Stimulated activated CD4-positive, alpha-beta T cell treated with anti-CD3 and anti-CD28 coated beads, Interleukin-1b, Interleukin-23, amount 100 ng/mL, for 4 hours (primary cell): ENCODE measurements around the gene TTC34.
"Not testable (repeated sequence)": the region's sequence is repeated elsewhere in the genome, so short reads cannot be mapped to it uniquely, and the experiment has no call there.

ENCODE experiments used
- DNase-seq, 2 donors: peaks; one replicate each; pipeline ENCODE4 v3.0.0-alpha.2; 2020; ENCODE audit warnings: low read depth in 2 of 2

The TTC34 gene

GRCh38 chr1:2682879-2683278 lies 118.6 kb downstream of the TTC34 start:
- DNase-seq: not testable (repeated sequence)

- DNase-seq: not testable (repeated sequence)
These were observed 124.8 kb downstream of the TTC34 start for GRCh38 chr1:2676726-2677125.

DNA sequence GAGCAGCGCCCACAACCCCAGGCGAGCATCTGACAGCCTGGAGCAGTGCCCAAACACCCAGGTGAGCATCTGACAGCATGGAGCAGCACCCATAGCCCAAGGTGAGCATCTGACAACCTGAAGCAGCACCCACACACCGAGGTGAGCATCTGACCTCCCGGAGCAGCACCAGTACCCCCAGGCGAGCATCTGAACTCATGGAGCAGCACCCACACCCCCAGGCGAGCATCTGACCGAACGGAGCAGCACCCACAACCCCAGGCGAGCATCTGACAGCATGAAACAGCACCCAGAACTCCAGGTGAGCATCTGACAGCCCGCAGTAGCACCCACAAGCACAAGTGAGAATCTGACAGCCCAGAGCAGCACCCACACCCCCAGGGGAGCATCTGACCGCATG lies 129.8 kb downstream of the TTC34 start:
- DNase-seq: not testable (repeated sequence)

DNA sequence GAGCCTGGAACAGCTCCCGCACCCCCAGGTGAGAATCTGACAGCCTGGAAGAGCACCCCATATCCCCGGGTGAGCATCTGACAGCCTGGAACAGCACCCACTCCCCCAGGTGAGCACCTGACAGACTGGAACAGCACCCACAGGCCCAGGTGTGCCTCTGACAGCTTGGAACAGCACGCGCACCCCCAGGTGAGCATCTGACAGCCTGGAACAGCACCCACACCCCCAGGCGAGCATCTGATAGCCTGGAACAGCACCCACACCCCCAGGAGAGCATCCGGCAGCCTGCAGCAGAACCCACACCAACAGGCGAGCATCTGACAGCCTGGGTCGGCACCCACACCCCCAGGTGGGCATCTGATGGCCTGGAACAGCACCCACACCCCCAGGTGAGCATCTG lies 141.7 kb downstream of the TTC34 start:
- DNase-seq: not testable (repeated sequence)

- not testable (repeated sequence) for DNase-seq
These were observed 143.6 kb downstream of the TTC34 start for GRCh38 chr1:2657909-2658308.

DNA sequence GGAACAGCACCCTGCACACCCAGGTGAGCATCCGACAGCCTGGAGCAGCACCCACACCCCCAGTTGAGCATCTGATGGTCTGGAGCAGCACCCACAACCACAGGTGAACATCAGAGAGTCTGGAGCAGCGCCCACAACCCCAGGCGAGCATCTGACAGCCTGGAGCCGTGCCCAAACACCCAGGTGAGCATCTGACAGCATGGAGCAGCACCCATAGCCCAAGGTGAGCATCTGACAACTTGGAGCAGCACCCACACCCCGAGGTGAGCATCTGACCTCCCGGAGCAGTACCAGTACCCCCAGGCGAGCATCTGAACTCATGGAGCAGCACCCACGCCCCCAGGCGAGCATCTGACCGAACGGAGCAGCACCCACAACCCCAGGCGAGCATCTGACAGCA lies 144.4 kb downstream of the TTC34 start:
- DNase-seq: not testable (repeated sequence)

DNA sequence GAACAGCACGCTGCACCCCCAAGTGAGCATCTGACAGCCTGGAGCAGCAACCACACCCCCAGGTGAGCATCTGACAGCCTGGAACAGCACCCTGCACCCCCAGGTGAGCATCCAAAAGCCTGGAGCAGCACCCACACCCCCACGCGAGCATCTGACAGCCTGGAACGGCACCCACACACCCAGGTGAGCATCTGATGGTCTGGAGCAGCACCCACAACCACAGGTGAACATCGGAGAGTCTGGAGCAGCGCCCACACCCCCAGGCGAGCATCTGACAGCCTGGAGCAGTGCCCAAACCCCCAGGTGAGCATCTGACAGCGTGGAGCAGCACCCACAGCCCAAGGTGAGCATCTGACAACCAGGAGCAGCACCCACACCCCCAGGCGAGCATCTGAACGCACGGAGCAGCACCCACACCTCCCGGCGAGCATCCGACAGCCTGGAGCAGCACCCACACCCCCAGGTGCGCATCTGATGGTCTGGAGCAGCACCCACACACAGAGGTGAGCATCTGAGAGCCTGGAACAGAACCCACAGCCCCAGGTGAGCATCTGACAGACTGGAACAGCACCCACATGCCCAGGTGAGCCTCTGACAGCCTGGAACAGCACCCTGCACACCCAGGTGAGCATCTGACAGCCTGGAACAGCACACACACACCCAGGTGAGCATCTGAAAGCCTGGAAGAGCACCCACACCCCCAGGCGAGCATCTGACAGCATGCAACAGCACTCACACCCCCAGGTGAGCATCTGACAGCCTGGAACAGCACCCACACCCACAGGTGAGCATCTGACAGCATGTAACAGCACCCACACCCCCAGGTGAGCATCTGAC lies 145.7 kb downstream of the TTC34 start:
- DNase-seq: not testable (repeated sequence)

DNA sequence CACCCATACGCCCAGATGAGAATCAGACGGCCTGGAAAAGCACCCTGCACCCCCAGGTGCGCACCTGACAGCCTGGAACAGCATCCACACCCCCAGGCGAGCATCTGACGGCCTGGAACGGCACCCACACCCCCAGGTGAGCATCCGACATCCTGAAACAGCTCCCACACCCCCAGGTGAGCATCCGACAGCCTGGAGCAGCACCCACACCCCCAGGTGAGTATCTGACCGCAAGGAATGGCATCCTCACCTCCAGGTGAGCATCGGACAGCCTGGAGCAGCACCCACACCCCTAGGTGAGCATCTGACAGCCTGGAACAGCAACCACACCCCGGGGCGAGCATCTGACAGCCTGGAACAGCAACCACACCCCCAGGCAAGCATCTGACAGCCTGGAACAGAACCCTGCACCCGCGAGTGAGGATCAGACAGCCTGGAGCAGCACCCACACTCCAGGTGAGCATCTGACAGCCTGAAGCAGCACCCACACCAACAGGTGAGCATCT lies 147.0 kb downstream of the TTC34 start:
- not testable (repeated sequence) for DNase-seq

GRCh38 chr1:2653741-2654442 lies 147.6 kb downstream of the TTC34 start:
- not testable (repeated sequence) for DNase-seq

GRCh38 chr1:2652926-2653571 lies 148.4 kb downstream of the TTC34 start:
- DNase-seq: not testable (repeated sequence)

- DNase-seq: not testable (repeated sequence)
These were observed 149.2 kb downstream of the TTC34 start for GRCh38 chr1:2652152-2652925.

GRCh38 chr1:2650967-2651645 lies 150.4 kb downstream of the TTC34 start:
- no peak for DNase-seq

- no peak for DNase-seq
These were observed 154.7 kb downstream of the TTC34 start for GRCh38 chr1:2646837-2647236.

DNA sequence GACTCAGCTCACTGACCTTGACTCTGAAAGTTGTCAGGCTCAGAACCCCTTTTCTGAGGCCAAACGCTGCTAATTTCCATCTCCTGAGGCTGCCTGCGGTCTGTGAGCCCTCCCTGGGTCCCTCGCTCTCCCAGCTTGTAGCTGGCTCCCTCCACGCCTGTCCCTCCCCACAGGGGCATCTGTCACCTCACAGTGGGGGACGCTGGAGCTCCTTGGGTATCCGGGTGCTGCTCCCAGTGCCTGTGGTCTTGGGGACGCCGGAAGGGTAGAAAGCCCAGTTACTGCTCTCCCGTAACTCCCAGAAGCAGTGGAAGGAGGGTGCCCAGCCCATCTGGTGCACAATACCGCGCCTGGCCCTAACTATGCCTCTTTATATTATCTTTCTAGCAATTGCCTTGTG lies 155.7 kb downstream of the TTC34 start:
- no peak for DNase-seq

GRCh38 chr1:2645143-2645542 lies 156.3 kb downstream of the TTC34 start:
- DNase-seq: no peak

DNA sequence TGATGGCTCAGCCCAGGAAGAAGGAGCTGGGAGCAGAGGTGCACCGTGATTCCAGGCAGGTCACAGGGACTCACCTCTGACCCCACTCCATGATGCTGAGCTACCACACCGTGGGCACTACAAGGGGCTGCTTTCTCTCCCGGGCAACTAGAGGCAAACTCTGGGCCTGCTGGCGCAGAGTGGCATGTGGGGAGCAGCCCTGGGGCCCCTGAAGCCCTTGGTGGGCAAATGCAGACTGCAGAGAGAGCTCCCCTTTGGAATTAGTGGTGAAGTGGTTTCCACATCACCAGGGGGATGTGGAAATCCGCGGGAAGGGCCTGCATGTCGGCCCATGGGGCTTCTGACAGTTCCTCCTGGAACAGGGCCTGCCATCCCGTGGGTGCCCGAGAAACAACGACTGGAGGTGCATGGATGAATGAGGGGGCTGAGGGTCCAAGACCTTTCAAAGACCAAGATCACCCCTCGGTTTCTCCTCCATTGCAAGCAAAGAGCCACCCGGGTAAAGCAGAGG lies 156.8 kb downstream of the TTC34 start:
- no peak for DNase-seq

DNA sequence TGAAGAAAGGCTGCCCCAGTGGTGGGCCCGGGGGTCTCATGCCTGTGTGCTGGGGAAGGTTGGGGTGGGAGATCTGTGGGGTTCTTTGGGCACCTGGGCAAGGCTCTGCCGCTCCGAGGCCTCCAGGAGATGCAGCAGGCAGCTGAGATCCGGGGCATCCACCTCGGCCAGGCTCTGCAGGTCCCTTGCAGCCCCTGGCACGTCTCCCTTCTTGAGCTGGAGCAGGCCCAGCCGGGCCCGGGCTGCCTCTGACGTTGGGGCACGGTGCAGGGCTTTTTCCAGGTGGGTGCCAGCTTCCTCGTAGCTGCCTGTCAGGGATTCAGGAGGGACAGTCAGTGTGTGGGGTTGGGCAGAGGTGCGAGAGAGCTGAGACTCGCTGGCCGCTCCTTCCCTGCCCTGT lies 157.3 kb downstream of the TTC34 start:
- no peak for DNase-seq

DNA sequence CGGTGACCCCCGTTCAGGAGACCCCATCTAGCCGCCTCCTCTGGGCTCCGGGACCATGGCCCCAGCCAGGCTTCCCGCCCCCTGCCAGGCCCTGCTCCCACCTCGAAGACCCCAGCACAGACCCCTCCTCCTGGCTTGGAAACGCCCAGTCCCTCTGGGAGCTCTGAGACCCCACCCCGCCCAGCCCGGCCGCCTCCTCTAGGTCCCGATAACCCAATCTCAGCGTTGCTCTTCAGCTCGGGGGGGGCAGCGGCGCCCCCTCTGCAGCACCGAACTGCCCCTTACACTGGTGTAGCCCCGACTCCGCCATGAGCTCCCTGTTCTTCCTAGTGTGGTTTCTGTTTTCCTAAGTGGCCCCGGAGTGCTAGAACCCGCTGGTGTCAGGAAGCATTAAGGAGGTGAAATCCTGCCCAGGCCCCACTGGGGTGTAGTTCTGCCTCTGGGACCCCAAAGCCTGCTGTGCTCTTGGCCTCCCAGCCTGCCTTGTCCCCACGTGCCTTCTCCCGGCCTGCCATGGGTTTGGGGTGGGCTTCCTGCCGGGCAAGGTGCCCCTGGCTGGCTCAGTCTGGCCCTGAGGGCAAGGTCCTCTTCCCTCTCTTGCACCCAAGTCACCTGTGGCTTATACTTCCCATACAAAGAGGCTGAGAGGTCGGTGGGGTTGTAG lies 157.9 kb downstream of the TTC34 start:
- DNase-seq: no peak

DNA sequence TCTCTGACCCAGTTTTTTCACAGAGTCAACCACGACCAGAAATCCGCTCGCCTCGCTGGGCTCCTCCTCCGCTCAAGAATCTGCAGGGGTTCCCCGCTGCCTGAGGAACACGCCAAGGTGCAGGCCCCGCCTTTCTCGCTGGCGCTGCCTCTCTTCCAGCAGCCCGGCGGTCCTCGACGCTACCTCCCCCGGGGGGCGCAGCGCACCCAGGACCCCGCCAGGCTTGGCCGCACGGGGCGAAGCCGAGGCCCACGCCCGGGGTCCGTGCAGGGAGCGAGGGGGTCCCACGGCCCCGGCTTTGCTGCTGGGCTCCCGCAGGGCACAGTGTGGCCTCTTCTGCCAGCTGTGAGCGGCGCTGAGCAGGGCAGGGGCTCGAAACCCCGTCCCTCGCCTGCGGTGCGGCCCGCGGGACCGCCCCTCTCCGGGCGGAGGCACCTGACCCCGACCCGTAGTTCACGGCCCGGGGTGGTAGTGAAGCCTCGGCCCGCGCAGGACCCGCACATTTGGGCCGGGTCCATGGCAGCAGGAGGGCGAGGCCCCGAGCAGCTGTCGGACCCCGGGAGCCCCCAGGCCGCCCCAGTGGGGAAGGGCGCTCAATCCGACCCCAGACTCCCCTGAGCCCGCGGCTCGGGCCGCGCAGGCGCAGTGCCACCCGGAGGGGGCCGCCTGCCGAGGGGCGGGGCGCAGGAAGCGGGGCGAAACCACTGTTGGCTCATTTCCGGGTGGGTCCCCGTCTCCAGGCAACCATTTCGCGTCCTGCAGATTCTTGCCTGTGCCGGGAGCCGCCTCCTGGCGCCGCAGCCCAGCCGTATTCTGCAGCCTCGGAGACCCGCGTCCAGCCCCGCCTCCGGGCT lies 158.7 kb downstream of the TTC34 start:
- DNase-seq: peak; percentile 89 to 91
